SW480 (cell line): ENCODE data around the gene GDPD4.

Source experiments
- DNase-seq: peaks from one replicate; pipeline ENCODE4 v3.0.0-alpha.2; 2016; ENCODE audit warnings: low spot score

GDPD4 gene

DNA sequence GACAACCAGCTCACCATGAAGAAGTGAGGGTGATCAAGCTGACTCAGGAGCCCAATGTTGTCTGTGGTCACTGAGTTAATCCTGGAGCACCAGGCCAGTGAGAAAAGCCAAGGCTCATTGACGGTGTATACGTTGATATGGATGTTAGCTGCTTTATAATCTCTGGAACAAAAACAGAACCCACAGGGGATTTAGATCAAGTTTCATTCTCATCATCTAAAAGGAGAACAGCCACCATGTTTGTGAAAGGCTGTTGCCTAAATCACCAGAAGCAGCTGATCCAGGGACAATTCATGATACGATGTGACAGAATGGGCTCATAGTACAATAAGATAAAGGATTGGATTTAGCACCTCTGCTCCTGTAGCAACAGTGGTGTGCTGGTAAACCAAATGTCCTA, 68.5 kb downstream of the GDPD4 start:
- no peak for DNase-seq

- no peak for DNase-seq
Observed at GRCh38 chr11:77232242-77232641, 69.2 kb downstream of the GDPD4 start.

GRCh38 chr11:77231800-77232199, 69.7 kb downstream of the GDPD4 start:
- no peak for DNase-seq

DNA sequence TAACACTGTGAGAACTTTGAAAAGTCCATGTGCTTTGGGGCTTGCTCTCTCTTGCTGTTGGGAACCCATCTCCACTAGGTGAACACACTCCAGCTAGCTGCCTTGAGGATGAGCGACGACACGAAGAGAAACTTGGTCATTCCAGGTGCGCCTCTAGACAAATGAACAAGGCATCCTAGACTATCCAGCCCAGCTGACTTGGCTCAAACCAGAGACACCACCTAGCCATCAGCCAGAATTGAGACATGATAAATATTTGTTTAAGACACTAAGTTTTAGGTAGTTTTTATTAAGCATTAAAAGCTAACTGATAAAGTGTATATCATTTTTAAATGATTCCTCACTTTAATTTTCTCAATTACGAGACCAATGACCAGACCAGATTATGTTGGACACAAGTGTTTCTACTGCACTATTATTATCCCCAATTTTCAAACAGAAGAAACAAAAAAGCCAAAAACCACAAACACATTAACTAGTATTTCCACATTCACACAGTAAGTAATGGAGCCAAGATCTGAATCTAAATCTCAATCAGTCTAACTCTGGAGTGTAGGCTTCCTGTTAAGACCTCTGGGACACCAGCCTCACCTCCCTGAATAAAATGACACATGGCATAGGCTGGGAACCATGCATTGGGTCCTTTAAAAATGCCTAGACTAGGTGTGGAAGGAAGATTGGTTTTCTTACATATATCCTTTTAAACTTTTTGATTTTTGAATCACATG, 70.4 kb downstream of the GDPD4 start:
- DNase-seq = no peak

GRCh38 chr11:77223797-77224196, 77.7 kb downstream of the GDPD4 start:
- no peak for DNase-seq

DNA sequence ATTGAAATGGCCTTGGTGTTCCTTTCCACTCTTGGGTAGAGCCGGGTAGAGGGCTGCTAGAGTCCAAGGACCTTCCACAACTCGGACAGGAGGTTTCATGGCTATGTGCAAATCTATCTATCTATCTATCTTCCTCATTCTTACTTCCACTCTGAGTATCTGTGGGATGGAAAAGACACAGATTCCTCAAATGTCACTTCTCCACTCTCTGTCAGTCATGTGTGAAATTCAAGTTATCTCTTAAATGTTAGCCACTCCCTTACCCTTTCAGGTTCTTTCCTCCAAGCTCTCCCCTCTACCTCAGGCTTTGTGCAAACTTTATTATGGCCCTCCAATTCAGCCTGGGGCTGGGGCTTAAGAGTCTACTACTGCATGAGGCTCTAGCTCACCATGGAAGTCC, 84.3 kb downstream of the GDPD4 start:
- no peak for DNase-seq

GRCh38 chr11:77215106-77215505, 86.4 kb downstream of the GDPD4 start:
- no peak for DNase-seq

DNA sequence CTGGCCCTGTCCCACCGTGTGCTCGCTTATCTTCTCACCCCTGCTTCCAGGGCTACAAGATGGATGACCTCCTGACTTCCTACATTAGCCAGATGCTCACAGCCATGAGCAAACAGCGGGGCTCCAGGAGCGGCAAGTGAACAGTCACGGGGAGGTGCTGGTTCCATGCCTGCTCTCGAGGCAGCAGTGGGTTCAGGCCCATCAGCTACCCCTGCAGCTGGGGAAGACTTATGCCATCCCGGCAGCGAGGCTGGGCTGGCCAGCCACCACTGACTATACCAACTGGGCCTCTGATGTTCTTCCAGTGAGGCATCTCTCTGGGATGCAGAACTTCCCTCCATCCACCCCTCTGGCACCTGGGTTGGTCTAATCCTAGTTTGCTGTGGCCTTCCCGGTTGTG, 86.9 kb downstream of the GDPD4 start:
- DNase-seq = no peak

DNA sequence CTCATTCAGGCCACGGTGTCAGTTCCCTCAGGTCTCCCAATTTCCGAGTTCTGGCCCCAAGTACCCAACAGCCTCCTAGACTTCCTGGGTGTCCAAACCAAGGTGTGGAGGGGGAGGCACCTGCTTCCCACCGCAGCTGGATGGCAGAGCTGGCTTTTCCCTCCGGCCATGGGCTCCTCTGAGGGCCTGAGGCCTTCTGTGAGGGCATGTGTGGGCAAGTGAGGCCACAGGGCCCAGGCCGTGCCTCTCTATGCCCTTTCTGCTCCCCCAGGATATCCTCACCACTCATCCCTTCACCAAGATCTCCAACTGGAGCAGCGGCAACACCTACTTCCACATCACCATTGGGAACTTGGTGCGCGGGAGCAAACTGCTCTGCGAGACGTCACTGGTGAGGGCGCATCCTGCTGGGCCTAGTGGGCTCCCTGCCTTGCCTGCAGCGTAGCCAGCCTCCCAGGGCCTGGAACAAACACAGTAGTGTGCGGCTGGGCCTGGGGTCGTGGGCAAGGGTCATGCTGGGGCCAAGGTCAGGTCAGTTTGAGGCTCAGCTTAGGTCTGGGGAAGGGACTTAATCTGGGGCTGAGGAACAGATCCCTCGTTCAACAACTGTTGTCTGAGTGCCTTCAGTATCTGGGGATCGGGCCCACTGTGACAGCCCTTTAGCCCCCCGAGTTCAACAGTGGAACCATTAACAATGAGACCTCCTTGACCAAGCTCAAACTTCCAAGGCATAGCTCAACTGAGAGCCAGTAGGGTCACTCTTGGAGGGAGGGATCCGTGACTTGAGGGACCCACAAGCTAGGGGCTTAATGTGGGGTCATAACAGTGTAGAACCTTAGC, 87.7 kb downstream of the GDPD4 start:
- no peak for DNase-seq

DNA sequence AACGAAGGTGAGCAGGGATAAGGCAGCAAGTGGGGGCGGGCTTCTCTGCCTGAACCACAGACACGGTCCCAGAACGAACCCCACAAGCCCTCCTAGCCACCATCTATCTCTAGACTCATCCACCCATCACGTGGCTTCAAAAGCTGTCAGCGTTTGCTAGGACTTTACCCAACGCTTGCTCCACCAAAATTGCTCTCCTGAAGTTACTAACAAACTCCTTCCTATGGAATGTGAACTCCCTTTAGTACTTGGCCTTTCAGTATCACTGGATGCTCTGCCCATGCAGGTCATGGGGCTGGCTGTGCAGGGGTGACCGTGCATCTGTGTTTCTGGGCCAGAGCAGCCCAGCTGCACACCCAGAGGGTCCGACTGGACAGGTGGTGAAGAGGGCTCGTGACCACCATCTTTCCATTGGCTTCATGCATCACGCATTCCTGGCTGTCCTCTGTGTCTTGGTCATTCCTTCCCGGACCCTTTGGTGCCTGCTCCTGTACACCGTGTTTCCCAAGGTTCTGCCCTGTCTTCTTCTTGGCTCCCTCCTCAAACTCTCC, 88.4 kb downstream of the GDPD4 start:
- no peak for DNase-seq

DNA sequence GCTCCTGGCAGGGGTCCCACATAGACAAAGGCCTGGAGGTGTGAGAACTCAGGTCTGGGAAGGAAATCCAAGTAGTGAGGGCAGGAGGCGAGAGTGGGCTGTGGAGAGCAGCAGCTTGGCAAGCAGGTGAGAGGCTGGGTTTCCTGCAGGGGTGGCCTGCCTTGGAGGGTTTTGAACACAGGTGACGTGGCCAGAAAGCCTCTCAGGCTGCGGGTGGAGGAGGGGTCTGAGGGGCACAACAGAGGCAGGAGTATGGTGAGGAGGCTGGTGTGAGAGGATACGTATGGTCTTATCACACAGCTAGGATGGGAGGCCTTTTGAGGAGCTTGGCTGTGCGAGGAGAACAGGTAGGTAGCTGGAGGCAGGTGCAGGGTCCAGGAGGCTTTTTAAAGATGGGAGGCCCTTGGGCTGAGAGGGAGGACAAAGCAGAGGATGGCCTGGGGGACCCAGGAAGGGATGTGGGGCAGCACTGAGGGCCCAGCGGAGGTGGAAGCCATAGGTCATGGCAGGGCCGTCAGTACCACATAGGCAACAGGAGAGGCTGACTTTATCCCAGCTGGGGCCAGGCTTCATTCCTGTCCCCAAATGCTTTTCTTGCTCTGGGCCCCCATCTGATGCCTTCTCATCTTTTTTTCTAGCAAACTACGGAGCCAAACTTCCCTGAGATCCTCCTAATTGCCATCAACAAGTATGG, 89.0 kb downstream of the GDPD4 start:
- no peak for DNase-seq

GRCh38 chr11:77211594-77212251, 89.8 kb downstream of the GDPD4 start:
- no peak for DNase-seq

GRCh38 chr11:77211040-77211451, 90.4 kb downstream of the GDPD4 start:
- DNase-seq = no peak

DNA sequence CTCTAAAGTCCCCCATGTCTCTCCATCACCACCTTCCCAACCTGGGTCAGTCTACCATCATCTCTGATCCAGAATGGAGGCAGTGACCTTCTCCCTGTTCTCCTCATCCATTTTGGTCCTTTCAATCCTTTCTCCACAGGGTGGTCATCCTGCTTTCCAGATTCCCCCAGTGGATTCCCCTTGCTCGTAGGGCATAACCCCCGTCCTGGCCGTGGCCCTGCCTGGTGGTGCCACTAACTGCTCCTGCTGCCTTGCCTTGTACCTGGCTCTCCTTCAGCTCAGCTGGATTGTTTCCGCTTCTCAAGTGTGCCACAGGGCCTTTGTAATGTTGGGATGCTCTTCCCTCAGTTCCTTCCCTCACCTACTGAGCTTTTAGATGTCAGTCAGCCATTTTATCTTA, 91.8 kb downstream of the GDPD4 start:
- no peak for DNase-seq

- DNase-seq = no peak
Observed at GRCh38 chr11:77208535-77208934, 93.0 kb downstream of the GDPD4 start.

GRCh38 chr11:77207618-77208313, 93.7 kb downstream of the GDPD4 start:
- no peak for DNase-seq

DNA sequence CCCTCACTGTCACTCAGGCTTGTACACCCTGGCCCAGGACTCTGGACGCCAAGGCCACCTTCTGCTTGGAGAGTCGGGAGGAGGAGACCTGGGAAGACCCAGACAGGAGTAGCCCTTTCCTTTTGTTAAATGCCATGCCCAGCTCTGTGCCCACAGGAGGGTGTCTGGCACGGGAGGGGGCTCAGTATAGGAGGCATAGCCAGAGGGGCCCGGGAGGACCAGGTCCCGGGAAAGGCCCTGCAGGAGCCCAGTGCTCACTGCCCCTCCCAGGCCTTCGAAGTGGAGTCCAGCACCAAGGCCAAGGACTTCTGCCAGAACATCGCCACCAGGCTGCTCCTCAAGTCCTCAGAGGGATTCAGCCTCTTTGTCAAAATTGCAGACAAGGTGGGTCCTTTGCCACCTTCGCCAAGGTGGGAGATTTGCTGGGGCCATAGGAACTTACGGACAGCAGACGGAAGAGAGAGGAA, 94.4 kb downstream of the GDPD4 start:
- no peak for DNase-seq

DNA sequence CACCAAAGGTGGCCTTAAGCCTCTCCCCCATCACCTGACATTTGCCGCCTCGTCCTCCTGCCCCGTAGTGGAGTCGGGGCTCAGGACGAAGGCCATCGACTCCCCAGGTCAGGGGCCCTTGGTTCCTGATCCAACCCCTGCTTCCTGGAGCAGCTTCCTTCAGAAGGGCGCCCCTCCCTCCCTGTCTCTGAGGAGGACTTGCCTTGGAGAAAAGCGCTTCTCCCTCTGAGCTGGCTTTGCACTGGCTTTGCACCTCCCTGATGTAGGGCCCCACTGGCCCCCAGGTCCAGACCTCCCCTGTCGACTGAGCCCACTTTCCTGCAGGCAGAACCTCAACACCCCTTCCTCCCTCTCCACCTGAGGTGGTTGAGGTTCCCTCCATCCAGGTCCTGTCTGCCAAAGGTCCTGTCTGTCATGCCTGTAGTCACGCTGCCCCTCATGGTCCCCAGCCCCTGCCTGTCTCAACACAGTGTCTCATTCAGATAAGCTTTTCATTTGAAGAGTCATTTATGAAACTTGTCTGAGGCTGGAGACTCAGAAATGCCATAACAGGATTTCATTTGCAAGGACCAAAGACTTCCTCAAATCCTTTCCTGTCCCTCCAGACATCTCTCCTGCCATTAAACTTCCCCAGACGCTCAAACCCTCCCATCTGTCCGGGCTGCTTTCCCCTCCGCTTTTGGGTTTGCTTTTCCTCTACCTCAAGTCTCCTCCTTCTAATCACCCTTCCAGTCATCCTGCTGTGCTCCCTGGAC, 95.0 kb downstream of the GDPD4 start:
- DNase-seq = no peak

GRCh38 chr11:77205467-77206263, 95.8 kb downstream of the GDPD4 start:
- DNase-seq = no peak
